Keratinocyte (primary cell): ENCODE measurements around the gene NOL9. TPM values are rescaled to one million over a fixed set of nuclear protein-coding genes. Genes with fewer than 3 reads are reported as not detected.
A peak's percentile ranks its signal among the peaks of the same experiment; 100 is the strongest.

Experiments used
- DNase-seq: peaks from one replicate; pipeline ENCODE4 v3.0.0-alpha.2; 2011; ENCODE audit warnings: low read depth, missing footprints, low spot score
- FAIRE-seq: peaks from 2 replicates; lab custom pipeline; 2011; peaks lifted over from hg19 to GRCh38; lab: Jason Lieb, UNC
- H2AFZ ChIP-seq: 2 replicates; pipeline ENCODE4 v1.6.0; 2012; ENCODE audit warnings: low read length, control low read depth, inconsistent platforms; ENCODE audit not compliant: control insufficient read depth
- H3K27ac ChIP-seq: 2 replicates; pipeline ENCODE4 v1.5.1; 2011; ENCODE audit warnings: low read length; ENCODE audit not compliant: control insufficient read depth, insufficient read depth
- H3K27me3 ChIP-seq: 3 replicates; pipeline ENCODE4 v1.6.0; 2011; ENCODE audit warnings: low read length; ENCODE audit not compliant: control insufficient read depth, insufficient read depth; ENCODE audit errors: extremely low read depth
- H3K36me3 ChIP-seq, 2 experiments: 2 replicates in 1 of 2; 3 replicates in 1 of 2; pipeline ENCODE4 v1.5.1; 2011; ENCODE audit warnings: low read length in 2 of 2, mild to moderate bottlenecking in 1 of 2; ENCODE audit not compliant: control insufficient read depth in 2 of 2, insufficient read depth in 2 of 2; ENCODE audit errors: extremely low read depth in 1 of 2
- H3K4me1 ChIP-seq: 3 replicates; pipeline ENCODE4 v1.5.1; 2011; ENCODE audit warnings: low read length; ENCODE audit not compliant: control insufficient read depth, insufficient read depth; ENCODE audit errors: extremely low read depth
- H3K4me2 ChIP-seq: 3 replicates; pipeline ENCODE4 v1.6.0; 2011; ENCODE audit warnings: low read depth, low read length; ENCODE audit not compliant: control insufficient read depth, insufficient read depth; ENCODE audit errors: extremely low read depth
- H3K4me3 ChIP-seq, 3 experiments: fragments of 200-600 bp in 1 of 3; sonication (generic) in 1 of 3; 2 replicates in 2 of 3; 3 replicates in 1 of 3; pipeline ENCODE4 v1.5.1; 2011 to 2016; ENCODE audit warnings: low read length in 3 of 3, mild to moderate bottlenecking in 3 of 3, control low read depth in 2 of 3, inconsistent platforms in 1 of 3, low read depth in 1 of 3, mixed read lengths in 1 of 3, mixed run types in 1 of 3, moderate library complexity in 1 of 3; ENCODE audit not compliant: control insufficient read depth in 2 of 3, insufficient read depth in 2 of 3; ENCODE audit errors: extremely low read depth in 1 of 3
- H3K79me2 ChIP-seq: 2 replicates; pipeline ENCODE4 v1.6.0; 2012; ENCODE audit warnings: low read length; ENCODE audit not compliant: control insufficient read depth, insufficient read depth
- H3K9ac ChIP-seq: 3 replicates; pipeline ENCODE4 v1.6.0; 2011; ENCODE audit warnings: low read length; ENCODE audit not compliant: control insufficient read depth, insufficient read depth; ENCODE audit errors: extremely low read depth
- H3K9me1 ChIP-seq: 3 replicates; pipeline ENCODE4 v1.6.0; 2011; ENCODE audit warnings: low read length; ENCODE audit not compliant: control insufficient read depth, insufficient read depth; ENCODE audit errors: extremely low read depth
- H3K9me3 ChIP-seq: 2 replicates; pipeline ENCODE4 v1.5.1; 2012; ENCODE audit warnings: low read depth, low read length; ENCODE audit not compliant: control insufficient read depth
- H4K20me1 ChIP-seq: 3 replicates; pipeline ENCODE4 v1.6.0; 2011; ENCODE audit warnings: low read length; ENCODE audit not compliant: control insufficient read depth, insufficient read depth; ENCODE audit errors: extremely low read depth
- EZH2 ChIP-seq: IDR thresholded peaks from one replicate; pipeline ENCODE4 v1.6.1; 2012; ENCODE audit warnings: inconsistent platforms, mild to moderate bottlenecking, low read length, moderate library complexity
- dilution Hi-C: fragments of 300-500 bp; cut with MboI; formaldehyde crosslinking; loops from one replicate; pipeline ENCODE4 v1.7.0; 2020; ENCODE audit warnings: low sequenced_read_pairs; ENCODE audit not compliant: extremely low pct_ligation_motif_present
- polyA plus RNA-seq, 5 experiments: library from polyadenylated mRNA; depleted of rRNA in 3 of 5; stranded (reverse) in 3 of 5; stranded (forward) in 1 of 5; unstranded in 1 of 5; fragments of >200 nt; gene quantifications; 1 replicate in 1 of 5; 2 replicates in 3 of 5; 3 replicates in 1 of 5; pipeline versions ENCODE4 v1.2.1 to v1.2.3, GENCODE V29; 2011 to 2012; ENCODE audit warnings: missing spikeins in 2 of 5, low read depth in 1 of 5, low replicate concordance in 1 of 5
- small RNA-seq, 3 experiments: library from RNA; depleted of rRNA; stranded (forward); fragments of <200 nt; gene quantifications; one replicate each; pipeline ENCODE3, GENCODE V24; 2012; ENCODE audit warnings: low read depth in 3 of 3, low replicate concordance in 1 of 3; ENCODE audit not compliant: insufficient read length in 3 of 3
- TF ChIP-seq, protein P1 (sequence below), 3 experiments: IDR thresholded peaks in 1 of 3; conservative IDR thresholded peaks in 1 of 3; optimal IDR thresholded peaks in 1 of 3; 2 replicates in 2 of 3; 3 replicates in 1 of 3; pipeline versions ENCODE3 to v1.5.1; 2011; ENCODE audit warnings: low read length in 3 of 3, mild to moderate bottlenecking in 3 of 3, moderate library complexity in 2 of 3, control low read depth in 1 of 3, inconsistent platforms in 1 of 3; ENCODE audit not compliant: insufficient read depth in 2 of 3; ENCODE audit errors: extremely low read depth in 1 of 3

Gene NOL9
- polyA plus RNA-seq, 1 donor (not counting 4 experiments of a cell fraction or from before 2014, with no cell fraction given): 24.6 TPM

DNA sequence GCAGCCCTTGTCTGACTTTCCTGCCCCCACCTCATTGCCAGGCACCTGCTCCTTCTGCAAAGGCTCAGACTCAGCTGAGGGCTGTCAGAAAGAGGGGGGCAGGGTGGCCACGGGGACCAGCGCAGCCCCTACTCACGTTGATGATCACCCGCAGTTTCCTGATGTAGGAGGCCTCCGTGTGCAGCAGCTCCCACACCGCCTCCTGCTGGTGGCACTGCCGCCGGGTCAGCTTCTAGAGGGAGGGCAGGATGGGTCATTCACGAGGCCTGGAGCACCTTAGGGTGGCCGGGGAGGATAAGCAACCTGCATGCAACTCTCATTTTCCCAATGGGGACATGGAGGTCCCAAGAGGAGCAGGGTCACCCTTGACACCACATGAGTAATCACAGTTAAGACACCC is 81.9 kb downstream of the NOL9 start:
- no peak for DNase-seq
- H4K20me1 ChIP-seq: no peaks in the 10 kb centered on the region
- H3K79me2 ChIP-seq: no peaks in the 10 kb centered on the region
- H3K4me2 ChIP-seq: peak overlapping the region; percentile 68
- peaks cover 17% of the 10 kb centered on the region for H3K4me1 ChIP-seq
- no peak for FAIRE-seq
- H3K9ac ChIP-seq: peak overlapping the region; percentile 63
- no peaks in the 10 kb centered on the region for H3K27me3 ChIP-seq
- H3K36me3 ChIP-seq: peaks cover 40 to 46% of the 10 kb centered on the region in 2 experiments
- dilution Hi-C loops: no loop called here
- peaks cover 2% of the 10 kb centered on the region for H3K9me1 ChIP-seq
- H3K4me3 ChIP-seq: peak overlapping the region in 1 of 3 experiments; percentile 15
- H3K27ac ChIP-seq: peak overlapping the region; percentile 67
- no peak overlapping the region for H2AFZ ChIP-seq
- TF ChIP-seq EZH2: no peak
- TF ChIP-seq, protein P1, sequence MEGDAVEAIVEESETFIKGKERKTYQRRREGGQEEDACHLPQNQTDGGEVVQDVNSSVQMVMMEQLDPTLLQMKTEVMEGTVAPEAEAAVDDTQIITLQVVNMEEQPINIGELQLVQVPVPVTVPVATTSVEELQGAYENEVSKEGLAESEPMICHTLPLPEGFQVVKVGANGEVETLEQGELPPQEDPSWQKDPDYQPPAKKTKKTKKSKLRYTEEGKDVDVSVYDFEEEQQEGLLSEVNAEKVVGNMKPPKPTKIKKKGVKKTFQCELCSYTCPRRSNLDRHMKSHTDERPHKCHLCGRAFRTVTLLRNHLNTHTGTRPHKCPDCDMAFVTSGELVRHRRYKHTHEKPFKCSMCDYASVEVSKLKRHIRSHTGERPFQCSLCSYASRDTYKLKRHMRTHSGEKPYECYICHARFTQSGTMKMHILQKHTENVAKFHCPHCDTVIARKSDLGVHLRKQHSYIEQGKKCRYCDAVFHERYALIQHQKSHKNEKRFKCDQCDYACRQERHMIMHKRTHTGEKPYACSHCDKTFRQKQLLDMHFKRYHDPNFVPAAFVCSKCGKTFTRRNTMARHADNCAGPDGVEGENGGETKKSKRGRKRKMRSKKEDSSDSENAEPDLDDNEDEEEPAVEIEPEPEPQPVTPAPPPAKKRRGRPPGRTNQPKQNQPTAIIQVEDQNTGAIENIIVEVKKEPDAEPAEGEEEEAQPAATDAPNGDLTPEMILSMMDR (optimal IDR thresholded peaks at IDR 0.05 in 1 of 3, IDR thresholded peaks at IDR 0.05 in 1 of 3, conservative IDR thresholded peaks at IDR 0.05 in 1 of 3; ENCODE audit: extremely low read depth in 1 of 3, insufficient read depth in 2 of 3, low read length in 3 of 3): peak; percentile 49 to 65 (median 57)
- no peaks in the 10 kb centered on the region for H3K9me3 ChIP-seq

DNA sequence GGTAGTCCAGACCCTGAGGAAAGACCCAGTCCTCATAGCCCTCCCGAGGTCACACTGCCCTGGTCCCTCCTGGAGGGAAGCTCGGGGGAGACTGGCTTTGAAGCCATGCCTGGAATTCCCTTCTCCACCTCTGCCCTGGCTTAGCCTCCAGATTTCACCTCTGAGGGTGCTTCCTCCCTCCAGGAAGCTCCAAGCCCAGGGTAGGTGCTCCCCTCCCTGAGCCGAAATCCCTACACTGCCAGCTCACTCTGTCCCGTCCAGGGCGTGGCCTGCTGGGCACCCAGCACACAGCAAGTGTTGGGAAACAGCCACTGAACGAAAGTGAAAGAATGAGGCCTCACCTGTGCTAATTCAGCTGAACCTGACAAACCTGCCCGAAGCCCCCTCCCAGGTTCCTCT is 82.3 kb downstream of the NOL9 start:
- Histone ChIP-seq H3K4me3 (peak overlapping the region in 1 of 3 experiments; percentile 15), H3K9ac (peak overlapping the region; percentile 63), H3K27me3 (no peaks in the 10 kb centered on the region), H3K27ac (peak overlapping the region; percentile 67), H3K36me3 (peaks cover 44 to 45% of the 10 kb centered on the region in 2 experiments), H3K4me2 (peak overlapping the region; percentile 68), H3K79me2 (no peaks in the 10 kb centered on the region), H3K9me3 (no peaks in the 10 kb centered on the region), H3K4me1 (peaks cover 17% of the 10 kb centered on the region), H2AFZ (no peak overlapping the region), H4K20me1 (no peaks in the 10 kb centered on the region), H3K9me1 (peaks cover 2% of the 10 kb centered on the region)
- DNase-seq (no peak), FAIRE-seq (peak; percentile 81)
- dilution Hi-C loops: no loop called here
- TF ChIP-seq, protein P1 (optimal IDR thresholded peaks at IDR 0.05 in 1 of 3, IDR thresholded peaks at IDR 0.05 in 1 of 3, conservative IDR thresholded peaks at IDR 0.05 in 1 of 3; ENCODE audit: extremely low read depth in 1 of 3, insufficient read depth in 2 of 3, low read length in 3 of 3): no peak
- TF ChIP-seq EZH2: no peak

Small RNA genes lying within 50 kb of the gene (small RNA-seq; reads per million reads assigned to genes)
- 0 reads per million in 3 experiments for gene RNU6-731P

Other genes starting within 250 kb of the NOL9 start
- gene ACOT7, start 160.7 kb downstream of the NOL9 start, polyA plus RNA-seq: 195 to 349 TPM (median 226 TPM) in 3 replicates
- gene HES2, start 134.6 kb downstream of the NOL9 start, polyA plus RNA-seq: 30.1 to 51.6 TPM (median 33.9 TPM) in 3 replicates
- 0.47 to 3.6 TPM (median 1.2 TPM) in 3 replicates for gene ESPN, start 129.7 kb downstream of the NOL9 start, polyA plus RNA-seq
- gene TNFRSF25, start 88.3 kb downstream of the NOL9 start, polyA plus RNA-seq: 12.2 to 35.8 TPM (median 12.4 TPM) in 3 replicates
- 11.8 to 27.7 TPM (median 13.4 TPM) in 3 replicates for gene PLEKHG5, start 62.8 kb downstream of the NOL9 start, polyA plus RNA-seq
- not detected in 3 replicates for gene TAS1R1, start 794 bp upstream of the NOL9 start, polyA plus RNA-seq
- gene ZBTB48, start 25.5 kb upstream of the NOL9 start, polyA plus RNA-seq: 9.7 to 21.1 TPM (median 10.9 TPM) in 3 replicates
- 24.8 to 51.0 TPM (median 32.8 TPM) in 3 replicates for gene KLHL21, start 48.4 kb upstream of the NOL9 start, polyA plus RNA-seq
- 2.4 to 8.3 TPM (median 4.5 TPM) in 3 replicates for gene PHF13, start 59.2 kb upstream of the NOL9 start, polyA plus RNA-seq
- 5.1 to 6.0 TPM (median 5.1 TPM) in 3 replicates for gene THAP3, start 70.4 kb upstream of the NOL9 start, polyA plus RNA-seq
- gene DNAJC11, start 147.3 kb upstream of the NOL9 start, polyA plus RNA-seq: 20.5 to 53.1 TPM (median 40.8 TPM) in 3 replicates
- gene CAMTA1, start 230.9 kb upstream of the NOL9 start, polyA plus RNA-seq: 30.5 to 54.4 TPM (median 51.4 TPM) in 3 replicates